ENCODE results near the gene FCF1.

- TF ChIP-seq, protein P1, sequence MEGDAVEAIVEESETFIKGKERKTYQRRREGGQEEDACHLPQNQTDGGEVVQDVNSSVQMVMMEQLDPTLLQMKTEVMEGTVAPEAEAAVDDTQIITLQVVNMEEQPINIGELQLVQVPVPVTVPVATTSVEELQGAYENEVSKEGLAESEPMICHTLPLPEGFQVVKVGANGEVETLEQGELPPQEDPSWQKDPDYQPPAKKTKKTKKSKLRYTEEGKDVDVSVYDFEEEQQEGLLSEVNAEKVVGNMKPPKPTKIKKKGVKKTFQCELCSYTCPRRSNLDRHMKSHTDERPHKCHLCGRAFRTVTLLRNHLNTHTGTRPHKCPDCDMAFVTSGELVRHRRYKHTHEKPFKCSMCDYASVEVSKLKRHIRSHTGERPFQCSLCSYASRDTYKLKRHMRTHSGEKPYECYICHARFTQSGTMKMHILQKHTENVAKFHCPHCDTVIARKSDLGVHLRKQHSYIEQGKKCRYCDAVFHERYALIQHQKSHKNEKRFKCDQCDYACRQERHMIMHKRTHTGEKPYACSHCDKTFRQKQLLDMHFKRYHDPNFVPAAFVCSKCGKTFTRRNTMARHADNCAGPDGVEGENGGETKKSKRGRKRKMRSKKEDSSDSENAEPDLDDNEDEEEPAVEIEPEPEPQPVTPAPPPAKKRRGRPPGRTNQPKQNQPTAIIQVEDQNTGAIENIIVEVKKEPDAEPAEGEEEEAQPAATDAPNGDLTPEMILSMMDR (IDR thresholded peaks at IDR 0.05 in 2 of 3, conservative IDR thresholded peaks at IDR 0.05 in 1 of 3; ENCODE audit: insufficient read depth in 2 of 3, low read depth in 1 of 3, low read length in 3 of 3): no peak
- TF ChIP-seq JUN (IDR thresholded peaks at IDR 0.05; ENCODE audit: borderline replicate concordance, low read depth, low read length) (no peak), JUN (CRISPR knock-in tag; IDR thresholded peaks at IDR 0.05; ENCODE audit: borderline replicate concordance) (no peak), EP300 (IDR thresholded peaks at IDR 0.05; ENCODE audit: low read length) (no peak), SETDB1 (IDR thresholded peaks at IDR 0.05; ENCODE audit: low read length) (no peak), TEAD4 (IDR thresholded peaks at IDR 0.05; ENCODE audit: low read length) (no peak), TEAD4 (CRISPR knock-in tag; IDR thresholded peaks at IDR 0.05; ENCODE audit: borderline replicate concordance) (no peak), SIN3A (IDR thresholded peaks at IDR 0.05; ENCODE audit: borderline replicate concordance in 2 of 2, control insufficient read depth in 1 of 2, low read depth in 2 of 2, low read length in 2 of 2) (no peak), ELF4 (CRISPR knock-in tag; IDR thresholded peaks at IDR 0.05) (no peak), MAX (CRISPR knock-in tag; IDR thresholded peaks at IDR 0.05) (no peak), TBP (optimal IDR thresholded peaks at IDR 0.05; ENCODE audit: low read depth, low read length) (no peak), GTF2E2 (tag; IDR thresholded peaks at IDR 0.05) (no peak), POLR2AphosphoS5 (IDR thresholded peaks at IDR 0.05; ENCODE audit: control insufficient read depth, insufficient read depth, low read depth, low read length) (no peak), KLF16 (IDR thresholded peaks at IDR 0.05) (no peak), FOSL1 (tag; conservative IDR thresholded peaks at IDR 0.05) (no peak)
These were observed 7.1 kb upstream of the FCF1 start for GRCh38 chr14:74705613-74706500.
